GM21717 (cell line): ENCODE data around the gene LDLRAD4.

Experiments
- ATAC-seq: cut with Tn5 transposase; IDR thresholded peaks from one replicate; pipeline ENCODE4 v1.9.1; 2021; ENCODE audit warnings: mild to moderate bottlenecking, moderate library complexity; ENCODE audit not compliant: unreplicated experiment

The LDLRAD4 gene

GRCh38 chr18:13555865-13556264 lies 337.3 kb downstream of the LDLRAD4 start:
- ATAC-seq: no peak

DNA sequence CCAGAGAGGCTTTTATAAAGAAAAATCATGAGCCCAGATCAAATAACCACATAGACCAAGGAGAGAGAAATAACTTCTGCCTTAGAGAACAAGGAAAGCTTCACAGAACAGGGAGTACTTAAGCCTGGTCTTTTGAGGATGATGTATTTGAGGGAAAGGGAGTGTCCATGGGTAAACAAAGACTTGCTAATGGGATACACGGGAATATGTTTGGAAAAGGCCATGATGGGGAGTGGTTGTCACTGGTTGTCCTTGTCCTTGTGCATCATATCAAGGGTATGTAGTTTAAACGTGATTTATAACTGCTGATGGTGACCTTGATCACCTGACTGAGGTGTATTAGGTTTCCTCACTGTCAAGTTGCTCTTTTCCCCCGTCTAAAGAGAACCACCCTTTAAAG lies 337.9 kb downstream of the LDLRAD4 start:
- ATAC-seq: no peak

GRCh38 chr18:13558124-13558523 lies 339.6 kb downstream of the LDLRAD4 start:
- ATAC-seq: no peak

DNA sequence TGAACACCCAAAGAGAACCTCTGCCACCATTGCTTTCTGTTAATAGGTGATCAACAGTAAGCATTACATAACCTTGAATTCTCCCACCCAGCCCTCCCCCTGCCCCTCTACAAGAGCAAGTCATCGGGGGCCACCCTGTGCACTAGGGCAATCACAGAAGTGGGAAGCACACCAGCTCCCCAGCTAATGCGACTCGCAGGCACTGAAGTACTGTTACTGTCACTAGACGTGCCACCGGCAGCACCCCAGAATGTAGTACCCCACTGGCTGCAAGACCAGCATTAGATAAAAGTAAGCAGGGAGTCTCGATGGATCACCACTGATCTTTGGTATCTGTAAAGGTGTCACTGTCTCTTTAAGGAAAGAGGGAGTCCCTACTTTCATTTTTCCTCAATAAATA lies 340.2 kb downstream of the LDLRAD4 start:
- no peak for ATAC-seq

GRCh38 chr18:13559754-13560153 lies 341.2 kb downstream of the LDLRAD4 start:
- ATAC-seq: no peak

- no peak for ATAC-seq
These were observed 341.7 kb downstream of the LDLRAD4 start for GRCh38 chr18:13560306-13560705.

- ATAC-seq: peak; percentile 42
These were observed 344.0 kb downstream of the LDLRAD4 start for GRCh38 chr18:13562494-13563029.

DNA sequence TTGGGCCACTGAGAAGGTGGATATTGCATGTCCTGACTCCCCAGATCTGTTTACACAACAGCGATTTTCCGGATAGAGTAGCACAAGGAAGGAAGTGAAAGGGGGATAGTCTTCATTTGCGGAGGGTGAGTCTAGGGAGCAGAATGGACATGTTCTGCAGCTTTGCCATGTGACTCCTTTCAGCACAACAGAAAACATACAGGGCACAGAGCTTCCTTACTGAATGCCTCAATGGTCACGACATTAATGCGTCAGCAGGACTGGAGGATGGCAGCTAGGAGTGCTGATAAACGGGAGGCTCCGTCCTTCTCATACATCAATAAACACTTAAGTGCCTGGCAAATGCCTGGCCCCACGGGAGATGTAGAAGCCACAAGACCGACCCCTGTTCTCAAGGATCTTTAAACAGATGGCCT lies 344.8 kb downstream of the LDLRAD4 start:
- no peak for ATAC-seq

DNA sequence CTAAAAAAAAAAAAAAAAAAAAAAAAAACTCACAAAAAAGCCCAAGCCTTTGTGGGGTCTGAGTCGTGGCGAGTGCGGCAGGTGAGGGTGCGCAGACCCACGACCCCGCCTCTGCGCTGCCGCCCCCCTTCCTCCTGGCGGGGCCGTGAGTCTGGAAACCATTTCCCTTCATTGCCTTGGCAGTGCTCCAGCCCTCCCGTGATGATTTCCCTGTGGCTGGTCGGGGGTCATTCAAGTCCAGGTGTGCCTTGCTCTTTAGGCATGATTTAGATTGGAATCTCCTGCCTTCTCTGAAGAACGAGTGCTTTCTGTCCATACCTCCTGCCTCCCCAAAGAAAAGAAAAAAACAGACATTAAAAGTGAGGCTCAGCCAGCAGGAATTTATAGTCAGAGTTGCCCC lies 346.0 kb downstream of the LDLRAD4 start:
- ATAC-seq: no peak

GRCh38 chr18:13565228-13565627 lies 346.7 kb downstream of the LDLRAD4 start:
- ATAC-seq: no peak

DNA sequence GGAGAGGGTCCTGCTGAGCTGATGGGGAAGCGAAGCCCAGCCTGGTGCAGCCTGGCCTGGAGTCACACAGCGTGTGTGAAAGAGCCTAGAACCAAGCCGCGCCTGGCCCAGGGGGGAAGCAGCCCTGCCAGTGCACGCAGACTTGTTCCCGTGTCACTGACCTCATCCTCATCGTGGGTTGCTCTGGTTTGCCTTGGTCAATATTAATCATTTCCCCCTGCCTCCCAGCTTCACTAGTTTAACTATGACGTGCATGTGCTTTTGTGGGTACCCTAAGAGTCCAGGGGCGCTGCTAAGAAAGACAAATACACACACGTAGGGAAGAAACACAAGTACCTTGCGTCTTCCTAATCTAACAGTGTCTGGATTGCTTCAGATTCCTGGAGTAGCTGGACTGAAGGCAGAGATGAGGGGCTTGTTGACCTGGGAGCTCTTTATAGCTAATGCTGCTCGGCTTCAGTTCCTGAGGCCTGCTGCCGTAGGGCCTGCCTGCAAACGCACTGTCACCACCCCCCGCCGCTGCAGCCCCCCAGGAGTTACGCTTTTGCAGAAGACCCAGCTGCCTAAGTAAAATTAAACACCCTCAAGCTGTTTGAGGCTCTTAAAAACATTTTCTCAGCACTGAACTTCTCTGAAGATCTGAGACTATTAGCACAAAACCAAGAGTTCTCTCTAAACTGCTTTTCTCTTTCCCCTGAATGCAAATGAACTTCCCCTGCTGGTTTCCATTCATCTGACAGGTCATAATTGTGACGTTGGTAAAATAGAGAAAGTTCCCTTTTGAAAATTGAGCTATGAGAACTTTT lies 348.6 kb downstream of the LDLRAD4 start:
- ATAC-seq: peak; percentile 46

DNA sequence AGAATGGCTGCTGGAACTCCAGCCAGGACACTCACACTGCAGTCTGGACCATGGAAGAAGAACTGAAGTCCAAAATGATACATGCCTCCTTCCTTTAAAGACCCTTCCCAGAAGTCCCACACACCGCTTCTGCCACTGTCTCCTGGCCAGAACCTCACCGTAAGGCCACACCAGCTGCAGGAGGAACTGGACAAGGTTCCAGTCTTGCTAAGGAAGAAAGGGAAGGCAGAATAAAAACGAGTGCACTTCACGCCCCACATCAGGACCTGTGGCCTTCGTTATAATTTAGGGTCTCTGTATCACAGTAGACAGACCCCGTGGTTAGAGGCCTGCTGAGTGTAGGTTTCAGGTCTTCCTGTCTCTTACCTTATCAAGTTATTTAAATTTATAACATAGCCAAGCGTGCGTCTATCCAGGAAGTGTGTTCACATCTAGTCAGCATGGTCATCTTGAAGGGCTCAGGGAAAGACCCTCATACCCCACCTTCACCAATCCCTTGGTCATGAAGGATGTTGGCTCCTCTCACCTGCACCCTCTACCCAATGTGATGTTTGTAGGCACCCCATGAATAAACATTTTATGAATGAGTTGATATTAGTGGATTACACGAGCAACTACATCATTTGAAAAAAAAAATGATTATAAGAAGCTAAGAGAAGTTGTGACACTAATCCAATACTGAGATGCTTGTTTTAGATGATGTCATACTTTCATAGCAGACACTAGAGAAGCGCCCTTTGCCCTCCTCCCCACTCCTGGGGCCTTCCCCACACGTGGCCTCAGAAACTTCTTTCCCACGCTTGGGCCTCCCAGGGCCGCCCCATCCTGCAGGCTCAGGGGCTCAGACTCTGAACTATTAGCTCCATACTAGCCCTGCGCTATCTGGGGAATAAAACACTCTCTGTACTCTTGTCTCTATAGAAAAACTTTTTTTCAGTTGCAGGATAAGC lies 350.2 kb downstream of the LDLRAD4 start:
- peak; percentile 46 for ATAC-seq

DNA sequence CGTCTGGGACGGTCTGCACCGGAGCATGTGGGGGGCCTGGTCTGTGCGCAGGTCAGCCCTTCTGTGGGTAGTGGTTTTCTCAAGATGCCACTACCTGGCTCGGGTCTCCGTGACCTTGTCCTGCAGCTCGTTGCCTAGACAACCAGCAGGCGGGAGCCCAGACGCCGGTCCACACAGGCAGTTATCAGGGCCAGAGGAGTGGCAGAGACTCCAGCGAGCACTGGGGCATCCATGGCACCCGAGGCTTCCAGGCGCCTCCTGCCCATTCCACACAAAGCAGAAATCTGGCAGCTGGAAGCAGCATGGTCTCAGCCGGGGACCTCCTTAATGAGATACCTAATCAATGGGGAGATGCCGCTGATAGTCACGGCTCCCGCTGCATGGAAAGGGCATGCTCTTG lies 351.7 kb downstream of the LDLRAD4 start:
- ATAC-seq: no peak

GRCh38 chr18:13570856-13571495 lies 352.4 kb downstream of the LDLRAD4 start:
- no peak for ATAC-seq

DNA sequence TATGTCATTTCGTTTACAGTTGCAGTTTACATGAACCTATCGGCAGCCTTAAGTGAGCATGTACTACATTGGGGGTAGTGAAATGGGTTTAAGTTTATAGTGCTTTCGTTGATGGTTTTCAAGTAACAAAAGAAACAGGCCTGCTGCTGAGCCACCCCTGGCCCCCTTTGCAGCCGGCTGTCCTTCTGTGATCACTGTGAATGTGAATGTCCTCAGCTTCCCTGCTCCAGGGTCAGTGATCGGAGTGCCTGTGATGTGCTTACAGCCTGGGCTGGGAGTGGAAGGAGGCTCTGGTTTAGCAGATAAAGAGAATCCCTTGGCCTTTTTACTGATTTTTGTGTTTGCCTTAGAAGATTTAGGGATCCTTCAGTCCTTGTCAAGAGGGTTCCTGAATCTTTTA lies 353.6 kb downstream of the LDLRAD4 start:
- no peak for ATAC-seq

GRCh38 chr18:13572721-13573120 lies 354.2 kb downstream of the LDLRAD4 start:
- no peak for ATAC-seq

- ATAC-seq: no peak
These were observed 355.2 kb downstream of the LDLRAD4 start for GRCh38 chr18:13573750-13574149.

DNA sequence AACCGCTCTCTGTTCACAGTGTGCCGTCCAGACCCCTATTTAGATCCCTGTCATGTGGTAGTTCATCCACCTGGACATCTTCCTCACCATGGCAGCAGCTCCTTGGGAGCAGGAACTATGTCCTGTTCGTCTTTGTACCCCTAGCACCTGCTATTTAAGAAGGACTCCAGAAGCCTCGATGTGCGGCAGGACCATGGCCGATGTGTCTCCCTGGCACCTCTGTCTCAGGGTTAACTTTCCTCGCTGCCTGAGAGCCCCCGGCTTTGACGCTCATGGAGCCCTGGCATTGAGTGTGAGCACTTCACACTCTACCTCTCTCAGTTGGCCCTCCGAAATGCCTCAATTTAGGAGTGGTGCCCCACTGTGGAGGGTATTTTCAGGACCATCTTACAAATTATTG lies 355.8 kb downstream of the LDLRAD4 start:
- no peak for ATAC-seq

- no peak for ATAC-seq
These were observed 356.2 kb downstream of the LDLRAD4 start for GRCh38 chr18:13574761-13575160.

GRCh38 chr18:13576598-13576997 lies 358.0 kb downstream of the LDLRAD4 start:
- peak; percentile 14 for ATAC-seq

GRCh38 chr18:13577091-13577697 lies 358.6 kb downstream of the LDLRAD4 start:
- ATAC-seq: peak; percentile 84
